ENCODE measurements around the gene MERTK. TPM values are rescaled to one million over a fixed set of nuclear protein-coding genes. Genes with fewer than 3 reads are reported as not detected.

The MERTK gene
- total and polyA plus RNA-seq, 2 of the 13 experiments (the other 11 are each of a cell fraction or from before 2014, with no cell fraction given) = 37.3 to 44.7 TPM

DNA sequence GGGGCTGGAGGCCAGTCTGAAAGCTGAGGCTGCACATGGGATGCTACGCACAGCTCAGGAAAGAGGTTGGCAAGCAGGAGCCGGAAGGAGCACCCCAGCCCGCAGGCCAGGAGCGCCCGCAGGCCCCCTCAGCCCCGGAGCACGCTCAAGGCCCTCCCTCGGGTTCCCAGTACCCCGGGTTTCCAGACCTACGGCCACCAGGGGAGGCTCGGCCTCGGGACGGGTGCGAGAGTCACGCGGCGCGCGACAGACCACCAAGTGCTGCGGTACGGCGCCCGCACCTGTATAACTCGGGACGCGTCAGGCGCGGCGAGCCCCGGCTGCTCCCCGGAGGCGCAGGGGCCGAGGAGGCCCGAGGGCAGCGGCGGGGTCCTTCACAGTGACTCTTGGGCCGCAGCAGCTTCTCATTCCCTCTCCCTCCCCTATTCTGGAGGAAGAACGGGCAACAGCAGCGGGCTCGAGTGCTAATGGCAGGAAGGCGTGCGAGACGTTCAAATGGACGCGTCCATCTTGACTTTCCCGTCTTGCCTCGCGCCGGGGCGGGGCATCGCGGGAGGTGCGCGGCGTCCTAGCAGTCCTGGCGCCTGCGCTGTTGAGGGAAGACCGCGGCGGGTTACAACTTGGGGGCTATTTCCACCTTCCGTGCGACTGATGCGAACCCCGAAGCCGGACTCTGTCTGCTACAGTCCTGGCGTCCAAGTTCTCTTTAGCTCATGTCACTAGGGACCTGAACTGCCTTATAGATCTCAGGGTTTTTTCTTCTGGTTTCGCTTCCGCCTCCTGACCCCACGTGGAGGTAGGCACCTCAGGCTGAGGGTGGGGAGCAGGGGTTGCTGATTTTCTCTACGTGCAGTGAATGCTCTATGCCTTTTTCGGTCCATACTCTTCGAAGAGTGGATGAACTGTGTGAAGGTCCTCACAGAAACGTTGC is 14.5 kb upstream of the MERTK start, which contains the start of gene ANAPC1 (continued):
- TF ChIP-seq ASH2L (IDR thresholded peaks at IDR 0.05; ENCODE audit: insufficient read length, low read depth, low read length) (peak; percentile 99), DDIT3 (CRISPR knock-in tag; IDR thresholded peaks at IDR 0.05) (no peak), ZNF160 (CRISPR knock-in tag; IDR thresholded peaks at IDR 0.05) (peak; percentile 90), ZNF382 (CRISPR knock-in tag; IDR thresholded peaks at IDR 0.05; ENCODE audit: borderline replicate concordance) (no peak), ZNF558 (CRISPR knock-in tag; IDR thresholded peaks at IDR 0.05; ENCODE audit: borderline replicate concordance) (peak; percentile 99), SP2 (CRISPR knock-in tag; IDR thresholded peaks at IDR 0.05) (peak; percentile 21), ZNF761 (CRISPR knock-in tag; conservative IDR thresholded peaks at IDR 0.05) (peak; percentile 86; the same call in 1 of the 2 replicates), ZNF20 (CRISPR knock-in tag; IDR thresholded peaks at IDR 0.05) (0 out of 2 replicates have a peak, but pooled peaks have one; percentile 49)

- Histone ChIP-seq H3K27ac (ENCODE audit: extremely low read length, insufficient read depth, low read length) (peak overlapping the region; percentile 87), H3K36me3 (replicated peaks in 1 of 2; ENCODE audit: control insufficient read depth in 1 of 2, insufficient read depth in 2 of 2, low read length in 2 of 2) (peaks cover 1 to 9% of the 10 kb centered on the region in 2 experiments; a peak in 2 of 5 replicates), H2AFZ (ENCODE audit: low read length) (peak overlapping the region; percentile 91), H3K27me3 (ENCODE audit: control insufficient read depth in 1 of 2, insufficient read depth in 2 of 2, low read length in 2 of 2) (no peaks in the 10 kb centered on the region; a peak in 1 of 5 replicates), H3K4me2 (ENCODE audit: low read depth, low read length) (peak overlapping the region; percentile 80), H3K9ac (ENCODE audit: insufficient read depth, low read depth, low read length) (peak overlapping the region; percentile 89), H4K20me1 (ENCODE audit: insufficient read depth, low read length) (no peaks in the 10 kb centered on the region), H3K4me1 (ENCODE audit: insufficient read depth, low read length) (peaks cover 26% of the 10 kb centered on the region), H3K4me3 (replicated peaks in 1 of 3; ENCODE audit: insufficient read depth in 1 of 3, low read depth in 2 of 3, low read length in 3 of 3) (peak overlapping the region; percentile 89 to 97 (median 96)), H3K79me2 (ENCODE audit: insufficient read depth, low read length) (peaks cover 33% of the 10 kb centered on the region), H3K9me3 (ENCODE audit: low read length) (no peaks in the 10 kb centered on the region)
- no TSS peak for BruUV-seq (replicated peaks)
- POLR2A ChIA-PET = interaction anchor here (0.5 to 3.5 kb wide), 8 partner anchors 8 to 173 kb away, joined by 3 to 27 read pairs (median 4); partner anchors contain the start of genes MERTK and TMEM87B
- FAIRE-seq (no peak), DNase-seq (ENCODE audit: low spot score) (no peak), ATAC-seq (peak; percentile 29)
- CTCF ChIA-PET (ENCODE audit: low intra/inter-chr PET ratio, low total read pairs) = interaction anchor here (1.0 kb wide), 1 partner anchor 164 kb away, joined by 5 read pairs; no protein-coding TSS in a partner anchor
- in situ Hi-C loops (cut with HindIII; ENCODE audit: extremely low pct_ligation_motif_present, low pct_unique_long_range_greater_than_20kb) = no loop called here
- intact Hi-C loops (cut with micrococcal nuclease; ENCODE audit: unreplicated experiment) = loop anchor here (10.0 kb wide), 1 partner anchor 370 kb away; the partner anchor contains the start of gene ZC3H8
- WGBS (ENCODE audit: low lambda C conversion rate) = 5% methylated on average over 11 of the region's 11 CpGs
- TF ChIP-seq GABPB1 (CRISPR knock-in tag; IDR thresholded peaks at IDR 0.05) (no peak), ZNF121 (CRISPR knock-in tag; IDR thresholded peaks at IDR 0.05) (peak; percentile 99), POLR2AphosphoS2 (IDR thresholded peaks at IDR 0.05; ENCODE audit: low read depth, low read length) (no peak), ZNF589 (CRISPR knock-in tag; conservative IDR thresholded peaks at IDR 0.05) (no peak), RERE (CRISPR knock-in tag; IDR thresholded peaks at IDR 0.05; ENCODE audit: low read depth) (no peak)
- TF ChIP-seq, protein P1, sequence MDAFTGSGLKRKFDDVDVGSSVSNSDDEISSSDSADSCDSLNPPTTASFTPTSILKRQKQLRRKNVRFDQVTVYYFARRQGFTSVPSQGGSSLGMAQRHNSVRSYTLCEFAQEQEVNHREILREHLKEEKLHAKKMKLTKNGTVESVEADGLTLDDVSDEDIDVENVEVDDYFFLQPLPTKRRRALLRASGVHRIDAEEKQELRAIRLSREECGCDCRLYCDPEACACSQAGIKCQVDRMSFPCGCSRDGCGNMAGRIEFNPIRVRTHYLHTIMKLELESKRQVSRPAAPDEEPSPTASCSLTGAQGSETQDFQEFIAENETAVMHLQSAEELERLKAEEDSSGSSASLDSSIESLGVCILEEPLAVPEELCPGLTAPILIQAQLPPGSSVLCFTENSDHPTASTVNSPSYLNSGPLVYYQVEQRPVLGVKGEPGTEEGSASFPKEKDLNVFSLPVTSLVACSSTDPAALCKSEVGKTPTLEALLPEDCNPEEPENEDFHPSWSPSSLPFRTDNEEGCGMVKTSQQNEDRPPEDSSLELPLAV (CRISPR knock-in tag; conservative IDR thresholded peaks at IDR 0.05; ENCODE audit: low read depth) = no peak
Observed at GRCh38 chr2:111884592-111884964, 13.8 kb upstream of the MERTK start.
